GM12872 (cell line): ENCODE results near the gene RNF224.
A peak's percentile ranks its signal among the peaks of the same experiment; 100 is the strongest.

Source experiments
- CTCF ChIP-seq: IDR thresholded peaks from 3 replicates; pipeline ENCODE4 v1.5.1; 2011; ENCODE audit warnings: low read depth, mild to moderate bottlenecking, low read length, moderate library complexity; ENCODE audit not compliant: insufficient read depth

Gene RNF224

DNA sequence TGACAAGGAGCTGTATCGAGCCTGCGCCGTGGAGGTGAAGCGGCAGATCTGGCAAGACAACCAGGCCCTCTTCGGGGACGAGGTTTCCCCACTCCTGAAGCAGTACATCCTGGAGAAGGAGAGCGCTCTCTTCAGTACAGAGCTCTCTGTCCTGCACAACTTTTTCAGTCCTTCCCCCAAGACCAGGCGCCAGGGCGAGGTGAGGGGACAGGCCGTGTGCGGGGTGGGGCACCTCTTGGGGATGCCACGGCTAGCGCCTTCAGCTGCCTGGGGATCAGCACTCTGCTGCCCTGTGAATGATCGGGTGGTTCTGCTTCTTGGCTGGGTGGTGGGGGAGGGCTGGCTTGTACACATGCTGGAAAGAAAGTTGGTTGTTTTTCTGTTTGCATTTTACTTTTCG lies 29.6 kb downstream of the RNF224 start:
- TF ChIP-seq CTCF, result no peak

- peak; percentile 25; the same call in 2 of the 3 replicates for TF ChIP-seq CTCF
Observed at GRCh38 chr9:137262173-137262908, 35.0 kb downstream of the RNF224 start.

DNA sequence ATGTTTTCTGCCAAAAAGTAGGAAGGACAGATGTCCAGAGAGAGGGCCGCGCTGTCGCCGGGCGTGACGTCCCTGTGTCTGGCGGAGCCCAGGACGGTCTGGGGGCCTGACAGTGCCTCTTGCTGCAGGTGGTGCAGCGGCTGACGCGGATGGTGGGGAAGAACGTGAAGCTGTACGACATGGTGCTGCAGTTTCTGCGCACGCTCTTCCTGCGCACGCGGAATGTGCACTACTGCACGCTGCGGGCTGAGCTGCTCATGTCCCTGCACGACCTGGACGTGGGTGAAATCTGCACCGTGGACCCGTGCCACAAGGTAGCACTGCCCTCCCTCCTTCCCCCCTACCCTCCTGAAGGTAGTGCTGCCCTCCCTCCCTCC lies 35.6 kb downstream of the RNF224 start:
- TF ChIP-seq CTCF, result no peak

- no peak for TF ChIP-seq CTCF
Observed at GRCh38 chr9:137263506-137263905, 36.2 kb downstream of the RNF224 start.

DNA sequence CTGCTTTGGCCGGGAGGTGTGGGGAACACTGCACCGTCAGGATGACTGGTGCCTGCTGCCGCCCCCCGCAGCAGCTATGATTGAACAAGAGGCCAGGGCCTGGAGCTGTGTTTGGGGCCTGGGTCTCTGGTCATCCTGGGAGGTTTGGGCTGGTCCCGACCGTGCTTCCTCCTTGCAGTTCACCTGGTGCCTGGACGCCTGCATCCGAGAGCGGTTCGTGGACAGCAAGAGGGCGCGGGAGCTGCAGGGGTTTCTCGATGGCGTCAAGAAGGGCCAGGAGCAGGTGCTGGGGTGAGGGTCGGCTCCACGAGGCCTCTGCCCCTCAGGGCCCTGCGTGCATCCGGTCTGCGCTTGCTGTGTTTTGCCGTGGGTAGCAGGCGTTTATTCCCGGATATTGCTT lies 36.8 kb downstream of the RNF224 start:
- no peak for TF ChIP-seq CTCF

DNA sequence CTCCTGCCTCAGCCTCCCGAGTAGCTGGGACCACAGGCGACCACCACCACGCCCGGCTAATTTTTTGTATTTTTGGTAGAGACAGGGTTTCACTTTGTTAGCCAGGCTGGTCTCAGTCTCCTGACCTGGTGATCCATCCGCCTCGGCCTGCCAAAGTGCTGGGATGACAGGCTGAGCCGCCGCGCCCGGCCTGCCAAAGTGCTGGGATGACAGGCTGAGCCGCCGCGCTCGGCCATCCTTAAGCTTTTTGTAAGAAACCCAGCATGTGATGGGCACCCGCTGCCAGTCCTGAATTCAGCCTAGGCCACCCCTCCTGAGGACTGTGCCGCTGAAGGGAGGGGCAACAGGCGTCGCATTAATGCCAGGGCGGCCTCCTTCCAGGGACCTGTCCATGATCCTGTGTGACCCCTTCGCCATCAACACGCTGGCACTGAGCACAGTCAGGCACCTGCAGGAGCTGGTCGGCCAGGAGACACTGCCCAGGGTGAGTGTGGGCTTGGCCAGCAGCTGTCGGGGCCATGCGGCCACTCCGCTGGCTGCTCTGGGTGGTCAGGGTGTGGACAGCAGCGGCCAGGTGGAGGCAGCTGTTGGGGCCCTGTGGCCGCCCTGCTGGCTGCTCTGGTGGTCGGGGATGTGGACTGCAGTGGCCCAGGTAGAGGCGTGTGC lies 38.3 kb downstream of the RNF224 start:
- no peak for TF ChIP-seq CTCF

- no peak for TF ChIP-seq CTCF
Observed at GRCh38 chr9:137266162-137266527, 38.8 kb downstream of the RNF224 start.
